WTC11 (cell line): ENCODE measurements around the gene SLC2A6. TPM values are rescaled to one million over a fixed set of nuclear protein-coding genes. Genes with fewer than 3 reads are reported as not detected.

Source experiments
- ATAC-seq: fragments of 200-7000 bp; cut with Tn5 transposase; 2 replicates; pipeline ENCODE4 v1.10.0; 2021; ENCODE audit warnings: mild to moderate bottlenecking, moderate library complexity
- CTCF ChIA-PET: fragments of 300-600 bp; sonication (Branson Sonifier 250); formaldehyde crosslinking; loops from one replicate; lab custom pipeline; 2021; ENCODE audit warnings: antibody characterized with exemption; lab: Charles Lee
- POLR2A ChIA-PET: fragments of 350-600 bp; sonication (Branson Sonifier 250); formaldehyde crosslinking; loops from one replicate; lab custom pipeline; 2021; ENCODE audit warnings: antibody characterized with exemption; lab: Charles Lee
- DNase-seq: peaks from one replicate; pipeline ENCODE4 v3.0.0; 2021; ENCODE audit warnings: low spot score
- H3K27ac Mint-ChIP-seq: 2 replicates; pipeline ENCODE4 v1.8.0; 2021; ENCODE audit warnings: mixed read lengths
- H3K27me3 Mint-ChIP-seq: 2 replicates; pipeline ENCODE4 v1.8.0; 2021; ENCODE audit warnings: low read depth, mild to moderate bottlenecking, moderate library complexity, mixed read lengths
- H3K36me3 Mint-ChIP-seq: 2 replicates; pipeline ENCODE4 v1.8.0; 2021; ENCODE audit warnings: mixed read lengths
- H3K4me1 Mint-ChIP-seq: 2 replicates; pipeline ENCODE4 v1.8.0; 2022; ENCODE audit warnings: mixed read lengths
- H3K4me3 Mint-ChIP-seq: 2 replicates; pipeline ENCODE4 v1.8.0; 2021; ENCODE audit warnings: mild to moderate bottlenecking, moderate library complexity, mixed read lengths
- H3K9me3 Mint-ChIP-seq: 2 replicates; pipeline ENCODE4 v1.8.0; 2021; ENCODE audit warnings: mixed read lengths
- AFF4 ChIP-seq: sonication (generic); formaldehyde crosslinking; IDR thresholded peaks from 2 replicates; pipeline ENCODE4 v1.8.1; 2023; ENCODE audit warnings: mild to moderate bottlenecking, missing genetic modification reagents, borderline replicate concordance
- ATF1 ChIP-seq: sonication (generic); formaldehyde crosslinking; IDR thresholded peaks from 2 replicates; pipeline ENCODE4 v1.8.1; 2023; ENCODE audit warnings: mild to moderate bottlenecking, moderate library complexity, missing genetic modification reagents
- ATF6 ChIP-seq: sonication (generic); formaldehyde crosslinking; IDR thresholded peaks from 2 replicates; pipeline ENCODE4 v1.8.1; 2023; ENCODE audit warnings: mild to moderate bottlenecking, missing genetic modification reagents
- E2F4 ChIP-seq: sonication (generic); formaldehyde crosslinking; IDR thresholded peaks from 2 replicates; pipeline ENCODE4 v1.8.1; 2022; ENCODE audit warnings: low read depth, mild to moderate bottlenecking, moderate library complexity, missing genetic modification reagents, borderline replicate concordance
- ETV6 ChIP-seq: sonication (generic); formaldehyde crosslinking; IDR thresholded peaks from 2 replicates; pipeline ENCODE4 v1.8.1; 2022; ENCODE audit warnings: mild to moderate bottlenecking, missing genetic modification reagents
- GTF2I ChIP-seq: fragments of 250-450 bp; sonication (Bioruptor Pico); conservative IDR thresholded peaks from 2 replicates; pipeline ENCODE4 v1.4.0; 2021; ENCODE audit warnings: mild to moderate bottlenecking
- HMGA2 ChIP-seq: fragments of 250-450 bp; sonication (Bioruptor Pico); IDR thresholded peaks from 2 replicates; pipeline ENCODE4 v1.4.0; 2021; ENCODE audit warnings: mild to moderate bottlenecking, moderate library complexity
- JAZF1 ChIP-seq: fragments of 250-450 bp; sonication (Bioruptor Pico); IDR thresholded peaks from 2 replicates; pipeline ENCODE4 v1.9.0; 2021; ENCODE audit warnings: moderate library complexity, mild to moderate bottlenecking, inconsistent platforms
- NR1H2 ChIP-seq: sonication (generic); formaldehyde crosslinking; IDR thresholded peaks from 2 replicates; pipeline ENCODE4 v1.9.0; 2021; ENCODE audit warnings: mild to moderate bottlenecking, moderate library complexity, missing genetic modification reagents
- NR2C2 ChIP-seq: sonication (generic); formaldehyde crosslinking; IDR thresholded peaks from 2 replicates; pipeline ENCODE4 v1.8.0; 2022; ENCODE audit warnings: mild to moderate bottlenecking, missing genetic modification reagents
- ZNF232 ChIP-seq: sonication (generic); formaldehyde crosslinking; IDR thresholded peaks from 2 replicates; pipeline ENCODE4 v1.8.0; 2022; ENCODE audit warnings: mild to moderate bottlenecking, missing genetic modification reagents
- ZNF281 ChIP-seq: sonication (generic); formaldehyde crosslinking; IDR thresholded peaks from 2 replicates; pipeline ENCODE4 v1.8.0; 2023; ENCODE audit warnings: mild to moderate bottlenecking, missing genetic modification reagents
- total RNA-seq: library from RNA; stranded (reverse); gene quantifications from 3 replicates; pipeline ENCODE4 v1.2.3, GENCODE V29; 2021
- TF ChIP-seq, protein P1 (sequence below): sonication (generic); formaldehyde crosslinking; IDR thresholded peaks from 2 replicates; pipeline ENCODE4 v1.8.0; 2022; ENCODE audit warnings: mild to moderate bottlenecking, missing genetic modification reagents
- TF ChIP-seq, protein P2 (sequence below): fragments of 250-450 bp; sonication (Bioruptor Pico); IDR thresholded peaks from 2 replicates; pipeline ENCODE4 v1.9.0; 2021; ENCODE audit warnings: mild to moderate bottlenecking
- TF ChIP-seq, protein P3 (sequence below): fragments of 250-450 bp; sonication (Bioruptor Pico); IDR thresholded peaks from 2 replicates; pipeline ENCODE4 v2.1.2; 2022; ENCODE audit warnings: mild to moderate bottlenecking, moderate library complexity
- TF ChIP-seq, protein P4 (sequence below): sonication (generic); formaldehyde crosslinking; IDR thresholded peaks from 2 replicates; pipeline ENCODE4 v1.8.1; 2022; ENCODE audit warnings: mild to moderate bottlenecking, missing genetic modification reagents, moderate library complexity, borderline replicate concordance
- TF ChIP-seq, protein P5 (sequence below): sonication (generic); formaldehyde crosslinking; IDR thresholded peaks from 2 replicates; pipeline ENCODE4 v1.8.0; 2023; ENCODE audit warnings: missing genetic modification reagents
- TF ChIP-seq, protein P6 (sequence below): fragments of 250-450 bp; sonication (Bioruptor Pico); IDR thresholded peaks from 2 replicates; pipeline ENCODE4 v1.9.0; 2021; ENCODE audit warnings: mild to moderate bottlenecking, borderline replicate concordance

SLC2A6 gene
- total RNA-seq, 1 experiment from 2014 or later: 16.6 TPM

- no peaks in the 10 kb centered on the region for H3K27me3 Mint-ChIP-seq
- H3K27ac Mint-ChIP-seq: no peak overlapping the region
- no peaks in the 10 kb centered on the region for H3K9me3 Mint-ChIP-seq
- ChIA-PET CTCF (no interaction called here), POLR2A (no interaction called here)
- H3K4me1 Mint-ChIP-seq: no peaks in the 10 kb centered on the region
- no peak for ATAC-seq
- no peaks in the 10 kb centered on the region for H3K36me3 Mint-ChIP-seq
- H3K4me3 Mint-ChIP-seq: no peak overlapping the region
- DNase-seq: no peak
- TF ChIP-seq ETV6 (CRISPR knock-in tag) (no peak), GTF2I (CRISPR knock-in tag) (no peak), E2F4 (CRISPR knock-in tag) (no peak), NR1H2 (CRISPR knock-in tag) (no peak), HMGA2 (no peak), ZNF281 (no peak), AFF4 (no peak), JAZF1 (CRISPR knock-in tag) (no peak), ATF6 (no peak), NR2C2 (CRISPR knock-in tag) (no peak), ZNF232 (CRISPR knock-in tag) (no peak), ATF1 (CRISPR knock-in tag) (no peak)
- TF ChIP-seq, protein P1, sequence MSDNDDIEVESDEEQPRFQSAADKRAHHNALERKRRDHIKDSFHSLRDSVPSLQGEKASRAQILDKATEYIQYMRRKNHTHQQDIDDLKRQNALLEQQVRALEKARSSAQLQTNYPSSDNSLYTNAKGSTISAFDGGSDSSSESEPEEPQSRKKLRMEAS (CRISPR knock-in tag): no peak
- TF ChIP-seq, protein P2, sequence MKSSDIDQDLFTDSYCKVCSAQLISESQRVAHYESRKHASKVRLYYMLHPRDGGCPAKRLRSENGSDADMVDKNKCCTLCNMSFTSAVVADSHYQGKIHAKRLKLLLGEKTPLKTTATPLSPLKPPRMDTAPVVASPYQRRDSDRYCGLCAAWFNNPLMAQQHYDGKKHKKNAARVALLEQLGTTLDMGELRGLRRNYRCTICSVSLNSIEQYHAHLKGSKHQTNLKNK (CRISPR knock-in tag): no peak
- TF ChIP-seq, protein P3, sequence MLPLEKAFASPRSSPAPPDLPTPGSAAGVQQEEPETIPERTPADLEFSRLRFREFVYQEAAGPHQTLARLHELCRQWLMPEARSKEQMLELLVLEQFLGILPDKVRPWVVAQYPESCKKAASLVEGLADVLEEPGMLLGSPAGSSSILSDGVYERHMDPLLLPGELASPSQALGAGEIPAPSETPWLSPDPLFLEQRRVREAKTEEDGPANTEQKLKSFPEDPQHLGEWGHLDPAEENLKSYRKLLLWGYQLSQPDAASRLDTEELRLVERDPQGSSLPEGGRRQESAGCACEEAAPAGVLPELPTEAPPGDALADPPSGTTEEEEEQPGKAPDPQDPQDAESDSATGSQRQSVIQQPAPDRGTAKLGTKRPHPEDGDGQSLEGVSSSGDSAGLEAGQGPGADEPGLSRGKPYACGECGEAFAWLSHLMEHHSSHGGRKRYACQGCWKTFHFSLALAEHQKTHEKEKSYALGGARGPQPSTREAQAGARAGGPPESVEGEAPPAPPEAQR: no peak
- TF ChIP-seq, protein P4, sequence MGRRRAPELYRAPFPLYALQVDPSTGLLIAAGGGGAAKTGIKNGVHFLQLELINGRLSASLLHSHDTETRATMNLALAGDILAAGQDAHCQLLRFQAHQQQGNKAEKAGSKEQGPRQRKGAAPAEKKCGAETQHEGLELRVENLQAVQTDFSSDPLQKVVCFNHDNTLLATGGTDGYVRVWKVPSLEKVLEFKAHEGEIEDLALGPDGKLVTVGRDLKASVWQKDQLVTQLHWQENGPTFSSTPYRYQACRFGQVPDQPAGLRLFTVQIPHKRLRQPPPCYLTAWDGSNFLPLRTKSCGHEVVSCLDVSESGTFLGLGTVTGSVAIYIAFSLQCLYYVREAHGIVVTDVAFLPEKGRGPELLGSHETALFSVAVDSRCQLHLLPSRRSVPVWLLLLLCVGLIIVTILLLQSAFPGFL: no peak
- TF ChIP-seq, protein P5, sequence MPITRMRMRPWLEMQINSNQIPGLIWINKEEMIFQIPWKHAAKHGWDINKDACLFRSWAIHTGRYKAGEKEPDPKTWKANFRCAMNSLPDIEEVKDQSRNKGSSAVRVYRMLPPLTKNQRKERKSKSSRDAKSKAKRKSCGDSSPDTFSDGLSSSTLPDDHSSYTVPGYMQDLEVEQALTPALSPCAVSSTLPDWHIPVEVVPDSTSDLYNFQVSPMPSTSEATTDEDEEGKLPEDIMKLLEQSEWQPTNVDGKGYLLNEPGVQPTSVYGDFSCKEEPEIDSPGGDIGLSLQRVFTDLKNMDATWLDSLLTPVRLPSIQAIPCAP (CRISPR knock-in tag): no peak
- TF ChIP-seq, protein P6, sequence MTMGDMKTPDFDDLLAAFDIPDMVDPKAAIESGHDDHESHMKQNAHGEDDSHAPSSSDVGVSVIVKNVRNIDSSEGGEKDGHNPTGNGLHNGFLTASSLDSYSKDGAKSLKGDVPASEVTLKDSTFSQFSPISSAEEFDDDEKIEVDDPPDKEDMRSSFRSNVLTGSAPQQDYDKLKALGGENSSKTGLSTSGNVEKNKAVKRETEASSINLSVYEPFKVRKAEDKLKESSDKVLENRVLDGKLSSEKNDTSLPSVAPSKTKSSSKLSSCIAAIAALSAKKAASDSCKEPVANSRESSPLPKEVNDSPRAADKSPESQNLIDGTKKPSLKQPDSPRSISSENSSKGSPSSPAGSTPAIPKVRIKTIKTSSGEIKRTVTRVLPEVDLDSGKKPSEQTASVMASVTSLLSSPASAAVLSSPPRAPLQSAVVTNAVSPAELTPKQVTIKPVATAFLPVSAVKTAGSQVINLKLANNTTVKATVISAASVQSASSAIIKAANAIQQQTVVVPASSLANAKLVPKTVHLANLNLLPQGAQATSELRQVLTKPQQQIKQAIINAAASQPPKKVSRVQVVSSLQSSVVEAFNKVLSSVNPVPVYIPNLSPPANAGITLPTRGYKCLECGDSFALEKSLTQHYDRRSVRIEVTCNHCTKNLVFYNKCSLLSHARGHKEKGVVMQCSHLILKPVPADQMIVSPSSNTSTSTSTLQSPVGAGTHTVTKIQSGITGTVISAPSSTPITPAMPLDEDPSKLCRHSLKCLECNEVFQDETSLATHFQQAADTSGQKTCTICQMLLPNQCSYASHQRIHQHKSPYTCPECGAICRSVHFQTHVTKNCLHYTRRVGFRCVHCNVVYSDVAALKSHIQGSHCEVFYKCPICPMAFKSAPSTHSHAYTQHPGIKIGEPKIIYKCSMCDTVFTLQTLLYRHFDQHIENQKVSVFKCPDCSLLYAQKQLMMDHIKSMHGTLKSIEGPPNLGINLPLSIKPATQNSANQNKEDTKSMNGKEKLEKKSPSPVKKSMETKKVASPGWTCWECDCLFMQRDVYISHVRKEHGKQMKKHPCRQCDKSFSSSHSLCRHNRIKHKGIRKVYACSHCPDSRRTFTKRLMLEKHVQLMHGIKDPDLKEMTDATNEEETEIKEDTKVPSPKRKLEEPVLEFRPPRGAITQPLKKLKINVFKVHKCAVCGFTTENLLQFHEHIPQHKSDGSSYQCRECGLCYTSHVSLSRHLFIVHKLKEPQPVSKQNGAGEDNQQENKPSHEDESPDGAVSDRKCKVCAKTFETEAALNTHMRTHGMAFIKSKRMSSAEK (CRISPR knock-in tag): no peak
Observed at GRCh38 chr9:133520121-133520835, 41.4 kb upstream of the SLC2A6 start.
